GM12878 (cell line): Measurements from ENCODE around the gene JCHAIN. TPM values are rescaled to one million over a fixed set of nuclear protein-coding genes. Genes with fewer than 3 reads are reported as not detected.
A peak's percentile ranks its signal among the peaks of the same experiment; 100 is the strongest.

Experiments
- ATAC-seq: fragments of 200-7000 bp; cut with Tn5 transposase; 3 replicates; pipeline ENCODE4 v1.9.1; 2020; ENCODE audit warnings: mild to moderate bottlenecking, moderate library complexity
- BruUV-seq: library from RNA; stranded (reverse); fragments of 400-500 nt; replicated peaks from 2 replicates; lab custom pipeline; 2021; lab: Mats Ljungman, UMichigan
- CTCF ChIA-PET: fragments of 300-600 bp; sonication (Branson Sonifier 250); formaldehyde crosslinking; extraction: SDS; loops from one replicate; lab custom pipeline; 2021; ENCODE audit warnings: inconsistent platforms; lab: Yijun Ruan, JAX
- POLR2A ChIA-PET: fragments of 350-600 bp; formaldehyde crosslinking; extraction: SDS; loops from one replicate; lab custom pipeline; 2021; ENCODE audit warnings: inconsistent platforms; lab: Charles Lee
- RAD21 ChIA-PET: fragments of 300-600 bp; sonication (Branson Sonifier 250); formaldehyde crosslinking; loops from one replicate; lab custom pipeline; 2023; ENCODE audit warnings: antibody characterized with exemption; ENCODE audit not compliant: unreplicated experiment; lab: Charles Lee
- SMC1A ChIA-PET: fragments of 300-600 bp; sonication (Branson Sonifier 250); formaldehyde crosslinking; loops from one replicate; lab custom pipeline; 2023; ENCODE audit not compliant: unreplicated experiment, uncharacterized antibody; lab: Charles Lee
- DNase-seq: peaks from one replicate; pipeline ENCODE4 v3.0.0-alpha.2; 2011; ENCODE audit warnings: low read depth, low spot score
- FAIRE-seq: peaks from 3 replicates; lab custom pipeline; 2011; peaks lifted over from hg19 to GRCh38; lab: Jason Lieb, UNC
- H2AFZ ChIP-seq: 2 replicates; pipeline ENCODE4 v1.6.0; 2011; ENCODE audit warnings: low read depth, low read length, control low read depth; ENCODE audit not compliant: control insufficient read depth
- H3K27ac ChIP-seq: 2 replicates; pipeline ENCODE4 v1.5.1; 2011; ENCODE audit warnings: control low read depth; ENCODE audit not compliant: control insufficient read depth, insufficient read depth
- H3K27me3 ChIP-seq, 2 experiments: replicated peaks in 1 of 2; 2 replicates each; pipeline versions ENCODE4 v1.6.0 to v1.6.1; 2011; ENCODE audit warnings: low read length in 1 of 2; ENCODE audit not compliant: control insufficient read depth in 2 of 2, insufficient read depth in 2 of 2
- H3K36me3 ChIP-seq, 2 experiments: 2 replicates each; pipeline ENCODE4 v1.5.1; 2011; ENCODE audit warnings: low read length in 1 of 2; ENCODE audit not compliant: control insufficient read depth in 2 of 2, insufficient read depth in 2 of 2
- H3K4me1 ChIP-seq: 2 replicates; pipeline ENCODE4 v1.6.1; 2011; ENCODE audit warnings: mild to moderate bottlenecking, low read length, moderate library complexity, mixed read lengths; ENCODE audit not compliant: control insufficient read depth, insufficient read depth
- H3K4me2 ChIP-seq: 2 replicates; pipeline ENCODE4 v1.6.0; 2011; ENCODE audit warnings: control low read depth; ENCODE audit not compliant: control insufficient read depth, insufficient read depth
- H3K4me3 ChIP-seq: fragments of 200-600 bp; sonication (generic); 2 replicates; pipeline ENCODE4 v1.5.1; 2016
- H3K79me2 ChIP-seq: 2 replicates; pipeline ENCODE4 v1.6.0; 2011; ENCODE audit warnings: low read length; ENCODE audit not compliant: control insufficient read depth, insufficient read depth
- H3K9ac ChIP-seq: 2 replicates; pipeline ENCODE4 v1.8.0; 2011; ENCODE audit warnings: low read length, control low read depth, mixed read lengths; ENCODE audit not compliant: control insufficient read depth, insufficient read depth
- H3K9me3 ChIP-seq: replicated peaks from 3 replicates; pipeline ENCODE4 v1.5.1; 2011; ENCODE audit warnings: mild to moderate bottlenecking, low read length; ENCODE audit not compliant: control insufficient read depth, insufficient read depth
- H4K20me1 ChIP-seq: 2 replicates; pipeline ENCODE4 v1.6.0; 2011; ENCODE audit not compliant: control insufficient read depth, insufficient read depth
- CBFB ChIP-seq: IDR thresholded peaks from 2 replicates; pipeline ENCODE4 v1.6.1; 2016; ENCODE audit warnings: antibody characterized with exemption, low read depth
- CREB1 ChIP-seq: IDR thresholded peaks from 2 replicates; pipeline ENCODE4 v1.6.1; 2012; ENCODE audit warnings: low read depth, mild to moderate bottlenecking, inconsistent platforms
- JUNB ChIP-seq: IDR thresholded peaks from 2 replicates; pipeline ENCODE4 v1.6.1; 2016; ENCODE audit warnings: antibody characterized with exemption, mild to moderate bottlenecking
- NFIC ChIP-seq: IDR thresholded peaks from 2 replicates; pipeline ENCODE4 v1.6.1; 2012; ENCODE audit warnings: low read depth, mild to moderate bottlenecking, inconsistent platforms, low read length, moderate library complexity
- PRDM15 ChIP-seq: fragments of 450-650 bp; formaldehyde crosslinking; IDR thresholded peaks from 2 replicates; pipeline ENCODE4 v1.4.0; 2020; ENCODE audit warnings: mild to moderate bottlenecking, moderate library complexity
- SP1 ChIP-seq: IDR thresholded peaks from one replicate; pipeline ENCODE4 v1.6.1; 2011; ENCODE audit warnings: low read depth, low read length
- ZNF274 ChIP-seq: IDR thresholded peaks from one replicate; pipeline ENCODE4 v1.8.0; 2011; ENCODE audit not compliant: insufficient read length, insufficient read depth
- WGBS: methylation state at CpG from one replicate; pipeline ENCODE4 v1.1.6; 2016; ENCODE audit warnings: low lambda C conversion rate; ENCODE audit not compliant: insufficient replicate concordance, insufficient coverage; ENCODE audit errors: missing lambda C conversion rate; 5-methylcytosine and 5-hydroxymethylcytosine counted together
- in situ Hi-C: fragments of 300-500 bp; cut with MboI; formaldehyde crosslinking; loops from 9 replicates; pipeline ENCODE4 v1.14.3; 2018; ENCODE audit warnings: mixed read lengths
- intact Hi-C: fragments of 100-400 bp; cut with micrococcal nuclease; formaldehyde crosslinking; loops from one replicate; pipeline ENCODE4 v1.14.2; 2022; ENCODE audit not compliant: unreplicated experiment
- polyA plus RNA-seq, 11 experiments: library from polyadenylated mRNA; depleted of rRNA in 4 of 11; unstranded in 6 of 11; stranded (reverse) in 5 of 11; fragments of >200 nt; fragmentation: Nextera tagmentation in 4 of 11; fragmentation: Illumina TruSeq in 1 of 11; extraction: Ambion mirVana in 4 of 11; extraction: Trizol in 1 of 11; gene quantifications; 1 replicate in 1 of 11; 2 replicates in 10 of 11; pipeline versions ENCODE4 v1.2.1 to v1.2.3, GENCODE V29; 2011 to 2016; ENCODE audit warnings: inconsistent platforms in 2 of 11, missing spikeins in 2 of 11, low read depth in 1 of 11
- total RNA-seq, 4 experiments: library from RNA; depleted of rRNA in 3 of 4; stranded (reverse); fragments of >200 nt in 3 of 4; fragmentation: Illumina TruSeq in 1 of 4; extraction: Trizol in 1 of 4; gene quantifications; 2 replicates each; pipeline versions ENCODE4 v1.2.1 to v1.2.3, GENCODE V29; 2013 to 2021

The JCHAIN gene
- total and polyA plus RNA-seq, 10 of the 15 experiments (the other 5 are each of a cell fraction or from before 2014, with no cell fraction given): 188 to 1,045 (median 486) TPM

GRCh38 chr4:70630162-70630561 is 36.1 kb downstream of the JCHAIN start (continued):
- TF ChIP-seq PRDM15 (CRISPR knock-in tag) (no peak), CREB1 (no peak), CBFB (no peak)

GRCh38 chr4:70629469-70630090 is 36.7 kb downstream of the JCHAIN start:
- ATAC-seq (peak; percentile 49; the same call in 2 of the 3 replicates), FAIRE-seq (no peak), DNase-seq (no peak)
- SMC1A ChIA-PET: interaction anchor here (1.2 to 4.3 kb wide), 3 partner anchors 13 to 16 kb away, joined by 3 to 20 read pairs (median 7); no protein-coding TSS in a partner anchor
- Histone ChIP-seq H4K20me1 (no peaks in the 10 kb centered on the region), H3K9ac (no peak overlapping the region), H3K4me1 (no peaks in the 10 kb centered on the region), H3K27ac (no peak overlapping the region), H2AFZ (no peak overlapping the region), H3K9me3 (no peaks in the 10 kb centered on the region), H3K4me3 (no peak overlapping the region), H3K27me3 (no peaks in the 10 kb centered on the region), H3K36me3 (no peaks in the 10 kb centered on the region), H3K79me2 (no peaks in the 10 kb centered on the region), H3K4me2 (no peak overlapping the region)
- CTCF ChIA-PET: interaction anchor here (1.5 to 2.8 kb wide), 2 partner anchors 13 to 23 kb away, joined by 6 to 10 read pairs; no protein-coding TSS in a partner anchor
- no TSS peak for BruUV-seq
- 39% methylated on average over 1 of the region's 1 CpG for WGBS
- RAD21 ChIA-PET: no interaction called here
- POLR2A ChIA-PET: interaction anchor here (0.7 kb wide), 1 partner anchor 14 kb away, joined by 3 read pairs; no protein-coding TSS in a partner anchor
- in situ Hi-C loops: no loop called here
- intact Hi-C loops: no loop called here
- TF ChIP-seq SP1 (no peak), JUNB (peak; percentile 37; the same call in 1 of the 2 replicates), ZNF274 (no peak), NFIC (peak; percentile 45; the same call in 1 of the 2 replicates)
